Fibroblast of upper back skin (primary cell): Measurements from ENCODE around the gene NKAPD1.
"Not testable (repeated sequence)": the region's sequence is repeated elsewhere in the genome, so short reads cannot be mapped to it uniquely, and the experiment has no call there.

Source experiments
- DNase-seq: peaks from one replicate; pipeline ENCODE4 v3.0.0-alpha.2; 2013

NKAPD1 gene

GRCh38 chr11:112086422-112087191 is 12.5 kb downstream of the NKAPD1 start, which contains the start of the genes SDHD and TIMM8B:
TSS of gene SDHD (plus strand) at chr11:112086873. CDS start at chr11:112086908, 35 bp downstream.
TSS of gene TIMM8B (minus strand) at chr11:112086756. CDS start at chr11:112086723, 33 bp downstream.
- DNase-seq, result peak; percentile 98

DNA sequence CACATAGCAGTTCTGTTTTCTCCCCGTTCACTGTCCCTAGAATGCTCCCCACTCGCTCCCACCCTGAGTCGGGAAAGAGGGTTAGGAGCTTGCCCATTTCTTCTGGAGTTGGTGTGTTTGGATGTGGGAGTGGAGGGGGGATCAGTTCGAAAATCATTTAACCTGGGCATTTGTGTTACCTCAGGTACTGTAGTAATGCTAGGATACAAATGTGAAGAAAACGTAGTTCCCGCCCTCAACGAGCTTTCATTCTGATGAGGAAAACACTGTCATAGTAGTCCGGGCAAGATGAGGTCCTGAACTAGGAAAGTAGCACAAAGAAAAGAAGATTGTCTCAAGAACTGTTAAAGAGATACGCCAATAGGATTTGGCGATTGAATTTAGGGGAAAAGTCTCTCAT is 13.1 kb downstream of the NKAPD1 start:
- DNase-seq, result no peak

DNA sequence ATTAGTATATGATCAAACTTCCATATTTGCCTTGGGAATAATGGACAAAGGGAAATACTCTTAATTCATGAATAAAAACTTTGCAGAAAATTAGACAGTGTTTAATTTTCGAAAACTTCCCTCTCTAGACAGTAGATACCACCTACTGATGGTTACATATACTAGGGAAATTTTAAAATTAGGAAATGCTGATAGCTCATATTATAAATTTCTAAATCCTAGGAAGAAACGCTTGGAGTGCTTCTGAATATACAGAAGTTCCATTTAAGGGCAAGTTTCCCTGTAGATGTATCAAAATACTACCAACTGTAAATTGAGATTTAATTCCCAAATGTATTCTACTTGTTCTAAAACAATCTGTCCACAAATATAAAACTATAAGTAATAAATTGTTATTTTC is 21.2 kb downstream of the NKAPD1 start:
- DNase-seq, result not testable (repeated sequence)

DNA sequence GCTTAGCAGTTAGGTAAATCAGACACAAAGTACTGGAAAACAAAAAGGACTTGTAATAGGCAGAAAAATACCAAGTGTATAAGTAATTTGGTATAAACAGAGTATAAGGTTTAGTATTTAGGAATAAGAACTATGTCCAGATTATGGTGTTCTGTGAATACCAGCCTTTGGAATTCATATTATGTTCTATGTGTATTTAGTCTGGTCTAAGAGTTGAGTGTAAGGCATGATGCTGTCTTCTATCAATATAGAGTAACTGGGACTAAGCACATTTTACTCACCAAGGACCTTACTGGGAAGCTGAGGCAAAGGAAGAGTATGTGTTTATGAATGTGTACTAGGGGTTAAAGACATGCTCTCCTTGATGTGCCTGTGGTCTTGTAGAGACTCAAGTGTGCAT is 22.1 kb downstream of the NKAPD1 start:
- no peak for DNase-seq

GRCh38 chr11:112097734-112098528 is 23.8 kb downstream of the NKAPD1 start:
- DNase-seq, result no peak

DNA sequence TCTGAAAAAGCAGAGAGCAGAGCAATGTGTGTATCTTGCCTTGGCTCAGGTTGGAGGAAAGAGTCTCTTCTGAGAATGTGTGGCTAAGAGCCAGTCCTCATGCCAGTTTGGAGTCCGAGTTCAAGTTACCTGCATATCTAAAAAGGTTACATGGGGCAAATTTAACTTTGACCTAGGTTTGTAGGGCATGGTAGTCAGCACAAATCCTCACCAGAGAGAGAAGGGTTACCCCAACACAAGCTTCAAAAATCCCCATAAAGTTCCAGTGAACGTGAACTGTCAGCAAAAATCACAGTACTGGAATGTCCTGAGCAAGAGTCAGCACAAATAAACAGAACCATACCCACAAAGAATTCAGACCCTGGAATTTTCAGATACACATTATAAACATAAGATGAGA is 26.4 kb downstream of the NKAPD1 start:
- DNase-seq, result peak; percentile 6

- no peak for DNase-seq
These were observed 29.3 kb downstream of the NKAPD1 start for GRCh38 chr11:112103446-112103845.

- DNase-seq, result no peak
These were observed 32.0 kb downstream of the NKAPD1 start for GRCh38 chr11:112106070-112106469.

- DNase-seq, result peak; percentile 67
These were observed 39.7 kb downstream of the NKAPD1 start for GRCh38 chr11:112113539-112114457.

- no peak for DNase-seq
These were observed 40.4 kb downstream of the NKAPD1 start for GRCh38 chr11:112114460-112114859.

DNA sequence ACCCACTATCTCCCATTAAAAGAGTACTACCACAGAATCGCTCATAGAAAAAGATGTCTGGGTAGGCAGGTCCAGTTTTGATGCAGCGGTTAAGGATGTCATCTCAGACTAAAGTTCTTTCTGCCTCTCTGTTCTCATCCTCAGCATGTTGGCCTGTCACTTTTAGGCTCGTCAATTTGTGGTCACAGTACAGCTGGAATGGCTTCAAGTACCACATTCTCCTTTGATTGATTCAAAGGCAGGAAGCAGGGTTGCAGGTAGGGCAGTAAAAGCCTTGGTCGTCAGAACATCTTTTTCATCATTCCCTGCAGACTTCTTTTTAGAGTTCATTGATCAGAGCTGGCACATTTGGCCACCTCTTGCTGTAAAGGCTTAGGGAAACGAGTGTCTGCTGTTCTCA is 41.3 kb downstream of the NKAPD1 start:
- no peak for DNase-seq

- no peak for DNase-seq
These were observed 44.1 kb downstream of the NKAPD1 start for GRCh38 chr11:112118176-112118575.

GRCh38 chr11:112121981-112122615 is 48.0 kb downstream of the NKAPD1 start:
- no peak for DNase-seq

GRCh38 chr11:112123129-112123528 is 49.0 kb downstream of the NKAPD1 start:
- DNase-seq, result no peak

- no peak for DNase-seq
These were observed 53.0 kb downstream of the NKAPD1 start for GRCh38 chr11:112127056-112127455.

DNA sequence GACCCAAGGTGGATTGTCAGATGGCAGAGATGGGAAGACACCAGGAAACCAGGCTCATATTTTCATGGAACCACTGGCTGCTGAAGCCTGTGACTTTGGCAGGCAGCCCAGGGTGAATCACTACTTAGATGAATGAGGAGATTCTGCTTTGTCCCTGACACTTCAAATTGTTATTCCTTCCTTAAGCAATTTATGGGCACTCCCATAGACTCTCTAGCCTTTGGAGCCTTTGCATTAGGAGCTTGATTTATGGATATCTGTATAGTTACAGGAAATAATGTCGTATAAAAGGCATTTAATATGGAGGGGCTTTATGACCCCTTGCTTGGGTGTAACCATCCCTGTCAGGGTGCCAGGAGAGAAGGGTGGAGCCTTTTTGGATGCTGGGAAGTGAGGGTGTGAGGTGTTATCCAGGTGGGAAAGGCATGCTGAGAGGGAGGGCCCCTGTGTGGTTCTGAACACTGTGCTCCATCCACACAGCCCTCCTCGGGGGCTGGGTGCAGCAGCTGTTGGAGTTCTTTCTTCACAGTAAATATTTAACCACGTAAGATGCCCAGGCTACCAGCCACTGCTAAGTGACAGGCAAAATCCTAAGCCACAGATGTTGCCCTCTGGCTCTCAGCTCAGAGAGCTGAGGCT is 54.5 kb downstream of the NKAPD1 start:
- DNase-seq, result peak; percentile 82

DNA sequence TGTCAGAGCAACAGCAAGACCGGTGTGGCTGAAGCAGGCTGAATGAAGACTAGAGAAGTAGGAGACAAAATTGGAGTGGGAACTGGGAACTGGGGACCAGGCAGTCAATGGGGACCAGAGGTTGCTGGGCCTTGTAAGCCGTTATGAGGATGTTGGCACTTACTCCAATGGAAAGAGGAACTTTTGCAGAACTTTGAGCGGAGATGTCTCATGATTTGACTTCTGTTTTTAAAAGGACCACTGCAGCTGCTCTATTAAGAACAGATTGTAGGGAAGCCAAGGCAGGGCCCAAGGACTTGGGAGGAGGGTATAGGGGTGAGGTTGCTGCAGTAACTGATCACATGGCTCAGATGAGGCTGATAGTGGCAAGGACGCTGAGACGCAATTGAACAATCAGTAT is 55.6 kb downstream of the NKAPD1 start:
- no peak for DNase-seq

DNA sequence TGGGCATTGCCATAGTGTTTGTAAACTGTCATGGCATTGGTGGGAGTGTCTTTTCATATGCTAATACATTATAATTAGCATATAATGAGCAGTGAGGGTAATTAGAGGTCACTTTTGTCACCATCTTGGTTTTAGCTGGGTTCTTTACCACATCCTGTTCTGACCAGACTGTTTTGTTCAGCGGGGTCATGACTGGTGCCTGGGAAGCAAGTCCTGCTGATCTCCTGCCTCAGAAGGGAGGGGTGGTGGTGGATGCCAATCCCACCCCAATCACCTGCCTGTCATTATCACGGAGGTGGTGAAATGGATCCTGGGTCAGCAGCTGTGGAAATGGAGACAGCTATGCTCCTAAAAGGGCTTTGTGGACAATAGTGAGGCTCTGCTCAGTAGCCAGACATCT is 58.6 kb downstream of the NKAPD1 start:
- no peak for DNase-seq

DNA sequence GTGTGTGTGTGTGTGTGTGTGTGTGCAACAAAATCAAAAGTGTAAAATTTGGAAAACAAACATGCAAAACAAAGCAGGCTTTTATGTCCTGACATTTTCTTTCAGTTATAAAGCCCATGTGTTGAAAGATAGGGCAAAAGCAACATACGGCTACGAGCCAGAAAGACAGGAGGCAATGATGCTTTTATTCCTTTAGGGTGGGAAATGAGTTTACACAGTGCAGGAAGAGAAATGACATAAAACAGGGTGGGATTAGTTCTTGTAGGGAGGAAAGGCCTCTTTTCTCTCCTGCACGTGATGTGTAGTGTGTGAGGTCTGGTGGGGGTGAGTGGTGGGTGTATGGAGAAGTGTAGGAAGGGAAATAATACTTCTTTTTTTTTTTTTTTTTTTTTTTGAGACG is 60.4 kb downstream of the NKAPD1 start:
- no peak for DNase-seq
